Measurements from ENCODE around the gene IBTK.
"Not testable (repeated sequence)": the region's sequence is repeated elsewhere in the genome, so short reads cannot be mapped to it uniquely, and the experiment has no call there.

IBTK gene

GRCh38 chr6:82178077-82178758 lies 69.3 kb downstream of the IBTK start:
- no peak for DNase-seq

- DNase-seq, result no peak
Observed at GRCh38 chr6:82176616-82177015, 70.9 kb downstream of the IBTK start.

- DNase-seq, result no peak
Observed at GRCh38 chr6:82172594-82172993, 75.0 kb downstream of the IBTK start.

GRCh38 chr6:82169138-82169876 lies 78.2 kb downstream of the IBTK start:
- no peak for DNase-seq

- no peak for DNase-seq
Observed at GRCh38 chr6:82166493-82166892, 81.1 kb downstream of the IBTK start.

GRCh38 chr6:82160255-82160990 lies 87.1 kb downstream of the IBTK start:
- DNase-seq, result no peak

- DNase-seq, result not testable (repeated sequence)
Observed at GRCh38 chr6:82152786-82153185, 94.8 kb downstream of the IBTK start.

- DNase-seq, result not testable (repeated sequence)
Observed at GRCh38 chr6:82151147-82151546, 96.4 kb downstream of the IBTK start.

- no peak for DNase-seq
Observed at GRCh38 chr6:82145926-82146452, 101.6 kb downstream of the IBTK start.

- DNase-seq, result no peak
Observed at GRCh38 chr6:82144852-82145340, 102.6 kb downstream of the IBTK start.

- no peak for DNase-seq
Observed at GRCh38 chr6:82144007-82144851, 103.3 kb downstream of the IBTK start.

GRCh38 chr6:82143041-82143481 lies 104.5 kb downstream of the IBTK start:
- no peak for DNase-seq

GRCh38 chr6:82142524-82142923 lies 105.0 kb downstream of the IBTK start:
- DNase-seq, result no peak

GRCh38 chr6:82138075-82138791 lies 109.3 kb downstream of the IBTK start:
- no peak for DNase-seq

GRCh38 chr6:82131441-82131840 lies 116.1 kb downstream of the IBTK start:
- no peak for DNase-seq

- DNase-seq, result no peak
Observed at GRCh38 chr6:82129797-82130196, 117.7 kb downstream of the IBTK start.

GRCh38 chr6:82128973-82129372 lies 118.6 kb downstream of the IBTK start:
- DNase-seq, result not testable (repeated sequence)

- DNase-seq, result no peak
Observed at GRCh38 chr6:82123632-82124031, 123.9 kb downstream of the IBTK start.
